Fibroblast of the aortic adventitia (primary cell): ENCODE results near the gene EZH2. TPM values are rescaled to one million over a fixed set of nuclear protein-coding genes. Genes with fewer than 3 reads are reported as not detected.

Source experiments
- DNase-seq: peaks from one replicate; pipeline ENCODE4 v3.0.0-alpha.2; 2010; ENCODE audit warnings: low read depth
- H3K4me3 ChIP-seq: 2 replicates; pipeline ENCODE4 v1.5.1; 2011; ENCODE audit warnings: low read depth, mild to moderate bottlenecking, control low read depth, low read length, moderate library complexity
- CTCF ChIP-seq: IDR thresholded peaks from 2 replicates; pipeline ENCODE4 v1.5.1; 2011; ENCODE audit warnings: mild to moderate bottlenecking, low read length, control low read depth, inconsistent platforms; ENCODE audit not compliant: insufficient read depth
- total RNA-seq: library from RNA; depleted of rRNA; stranded (reverse); fragments of >200 nt; gene quantifications from 2 replicates; pipeline ENCODE4 v1.2.3, GENCODE V29; 2012; ENCODE audit warnings: low replicate concordance

EZH2 gene
- total RNA-seq, 1 donor = 30.1 TPM

- no peak overlapping the region for H3K4me3 ChIP-seq
- TF ChIP-seq CTCF = no peak
- no peak for DNase-seq
Measured at GRCh38 chr7:148790131-148790726, 93.9 kb downstream of the EZH2 start.

- no peak for DNase-seq
- no peak for TF ChIP-seq CTCF
- H3K4me3 ChIP-seq = no peak overlapping the region
Measured at GRCh38 chr7:148789220-148789619, 94.9 kb downstream of the EZH2 start.

- H3K4me3 ChIP-seq = no peak overlapping the region
- no peak for TF ChIP-seq CTCF
- no peak for DNase-seq
Measured at GRCh38 chr7:148787571-148788295, 96.4 kb downstream of the EZH2 start.

GRCh38 chr7:148783801-148784527 is 100.1 kb downstream of the EZH2 start:
- DNase-seq = peak; percentile 7
- no peak overlapping the region for H3K4me3 ChIP-seq
- TF ChIP-seq CTCF = no peak

GRCh38 chr7:148782757-148783456 is 101.2 kb downstream of the EZH2 start:
- DNase-seq = no peak
- no peak overlapping the region for H3K4me3 ChIP-seq
- no peak for TF ChIP-seq CTCF

GRCh38 chr7:148774471-148774870 is 109.6 kb downstream of the EZH2 start:
- no peak overlapping the region for H3K4me3 ChIP-seq
- no peak for TF ChIP-seq CTCF

More at GRCh38 chr7:148774471-148774870, 109.6 kb downstream of the EZH2 start:
- no peak for DNase-seq
